ENCODE measurements around the gene C3orf33. TPM values are rescaled to one million over a fixed set of nuclear protein-coding genes. Genes with fewer than 3 reads are reported as not detected.
"Not testable (repeated sequence)": the region's sequence is repeated elsewhere in the genome, so short reads cannot be mapped to it uniquely, and the experiment has no call there.

Gene C3orf33
- total and polyA plus RNA-seq, 2 experiments from 2014 or later = 3.5 to 4.7 TPM

GRCh38 chr3:155828490-155829098, 22.5 kb upstream of the C3orf33 start:
- H3K9me3 Mint-ChIP-seq; H3K36me3 ChIP-seq (ENCODE audit: insufficient read depth); ATAC-seq: not testable (repeated sequence)

DNA sequence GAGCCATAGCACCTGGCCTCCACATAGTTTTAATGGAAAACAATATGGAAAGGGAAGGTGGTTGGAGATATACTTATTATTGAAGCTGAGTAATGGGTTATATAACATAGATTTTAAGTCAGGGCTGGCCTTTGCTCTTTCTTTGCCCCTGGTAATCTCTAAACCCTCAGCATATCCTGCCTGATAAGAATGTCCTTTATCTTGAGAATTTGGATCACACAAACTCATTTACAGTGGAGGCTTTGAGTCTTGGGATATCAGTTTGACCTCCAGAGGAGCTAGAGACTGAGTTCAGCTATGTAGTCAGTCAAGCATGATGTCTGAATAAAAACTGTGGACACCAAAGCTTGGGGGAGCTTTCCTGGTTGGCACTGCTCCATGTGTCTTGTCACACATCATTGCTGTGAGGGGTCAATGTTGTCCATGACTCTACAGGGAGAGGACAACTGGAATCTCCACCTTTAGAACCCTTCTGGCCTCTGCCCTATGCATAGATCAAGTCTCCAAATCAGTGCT, 9.0 kb upstream of the C3orf33 start:
- Histone ChIP-seq H3K9me2 (ENCODE audit: insufficient read depth) (no peaks in the 10 kb centered on the region), H3K4me2 (no peak overlapping the region), H3K4me3 (no peak overlapping the region), H4K20me1 (replicated peaks; ENCODE audit: insufficient read depth) (no peaks in the 10 kb centered on the region), H3K27me3 (ENCODE audit: insufficient read depth) (no peaks in the 10 kb centered on the region), H3K27ac (ENCODE audit: low read depth) (no peak overlapping the region), H3K4me1 (ENCODE audit: insufficient read depth) (no peaks in the 10 kb centered on the region), H3K79me2 (replicated peaks; ENCODE audit: insufficient read depth) (no peaks in the 10 kb centered on the region), H3K36me3 (ENCODE audit: insufficient read depth) (no peaks in the 10 kb centered on the region), H2AFZ (no peak overlapping the region), H3F3A (replicated peaks; ENCODE audit: low read depth) (no peaks in the 10 kb centered on the region; the same call in 1 of the 2 replicates)
- Mint-ChIP-seq H3K4me3 (no peak overlapping the region), H3K27me3 (ENCODE audit: insufficient read depth, low read depth, poor library complexity) (peaks cover 5% of the 10 kb centered on the region), H3K9me3 (no peaks in the 10 kb centered on the region), H3K4me1 (no peaks in the 10 kb centered on the region), H3K27ac (no peak overlapping the region; the same call in 1 of the 2 replicates), H3K36me3 (ENCODE audit: low read depth) (no peaks in the 10 kb centered on the region)
- no peak for ATAC-seq
- peak; percentile 7 for DNase-seq (ENCODE audit: low spot score)
- TF ChIP-seq EZH2phosphoT487 (IDR thresholded peaks at IDR 0.05; ENCODE audit: unreplicated experiment) = no peak
- TF ChIP-seq NANOG (IDR thresholded peaks at IDR 0.05; ENCODE audit: borderline replicate concordance) = no peak
- TF ChIP-seq, protein P1, sequence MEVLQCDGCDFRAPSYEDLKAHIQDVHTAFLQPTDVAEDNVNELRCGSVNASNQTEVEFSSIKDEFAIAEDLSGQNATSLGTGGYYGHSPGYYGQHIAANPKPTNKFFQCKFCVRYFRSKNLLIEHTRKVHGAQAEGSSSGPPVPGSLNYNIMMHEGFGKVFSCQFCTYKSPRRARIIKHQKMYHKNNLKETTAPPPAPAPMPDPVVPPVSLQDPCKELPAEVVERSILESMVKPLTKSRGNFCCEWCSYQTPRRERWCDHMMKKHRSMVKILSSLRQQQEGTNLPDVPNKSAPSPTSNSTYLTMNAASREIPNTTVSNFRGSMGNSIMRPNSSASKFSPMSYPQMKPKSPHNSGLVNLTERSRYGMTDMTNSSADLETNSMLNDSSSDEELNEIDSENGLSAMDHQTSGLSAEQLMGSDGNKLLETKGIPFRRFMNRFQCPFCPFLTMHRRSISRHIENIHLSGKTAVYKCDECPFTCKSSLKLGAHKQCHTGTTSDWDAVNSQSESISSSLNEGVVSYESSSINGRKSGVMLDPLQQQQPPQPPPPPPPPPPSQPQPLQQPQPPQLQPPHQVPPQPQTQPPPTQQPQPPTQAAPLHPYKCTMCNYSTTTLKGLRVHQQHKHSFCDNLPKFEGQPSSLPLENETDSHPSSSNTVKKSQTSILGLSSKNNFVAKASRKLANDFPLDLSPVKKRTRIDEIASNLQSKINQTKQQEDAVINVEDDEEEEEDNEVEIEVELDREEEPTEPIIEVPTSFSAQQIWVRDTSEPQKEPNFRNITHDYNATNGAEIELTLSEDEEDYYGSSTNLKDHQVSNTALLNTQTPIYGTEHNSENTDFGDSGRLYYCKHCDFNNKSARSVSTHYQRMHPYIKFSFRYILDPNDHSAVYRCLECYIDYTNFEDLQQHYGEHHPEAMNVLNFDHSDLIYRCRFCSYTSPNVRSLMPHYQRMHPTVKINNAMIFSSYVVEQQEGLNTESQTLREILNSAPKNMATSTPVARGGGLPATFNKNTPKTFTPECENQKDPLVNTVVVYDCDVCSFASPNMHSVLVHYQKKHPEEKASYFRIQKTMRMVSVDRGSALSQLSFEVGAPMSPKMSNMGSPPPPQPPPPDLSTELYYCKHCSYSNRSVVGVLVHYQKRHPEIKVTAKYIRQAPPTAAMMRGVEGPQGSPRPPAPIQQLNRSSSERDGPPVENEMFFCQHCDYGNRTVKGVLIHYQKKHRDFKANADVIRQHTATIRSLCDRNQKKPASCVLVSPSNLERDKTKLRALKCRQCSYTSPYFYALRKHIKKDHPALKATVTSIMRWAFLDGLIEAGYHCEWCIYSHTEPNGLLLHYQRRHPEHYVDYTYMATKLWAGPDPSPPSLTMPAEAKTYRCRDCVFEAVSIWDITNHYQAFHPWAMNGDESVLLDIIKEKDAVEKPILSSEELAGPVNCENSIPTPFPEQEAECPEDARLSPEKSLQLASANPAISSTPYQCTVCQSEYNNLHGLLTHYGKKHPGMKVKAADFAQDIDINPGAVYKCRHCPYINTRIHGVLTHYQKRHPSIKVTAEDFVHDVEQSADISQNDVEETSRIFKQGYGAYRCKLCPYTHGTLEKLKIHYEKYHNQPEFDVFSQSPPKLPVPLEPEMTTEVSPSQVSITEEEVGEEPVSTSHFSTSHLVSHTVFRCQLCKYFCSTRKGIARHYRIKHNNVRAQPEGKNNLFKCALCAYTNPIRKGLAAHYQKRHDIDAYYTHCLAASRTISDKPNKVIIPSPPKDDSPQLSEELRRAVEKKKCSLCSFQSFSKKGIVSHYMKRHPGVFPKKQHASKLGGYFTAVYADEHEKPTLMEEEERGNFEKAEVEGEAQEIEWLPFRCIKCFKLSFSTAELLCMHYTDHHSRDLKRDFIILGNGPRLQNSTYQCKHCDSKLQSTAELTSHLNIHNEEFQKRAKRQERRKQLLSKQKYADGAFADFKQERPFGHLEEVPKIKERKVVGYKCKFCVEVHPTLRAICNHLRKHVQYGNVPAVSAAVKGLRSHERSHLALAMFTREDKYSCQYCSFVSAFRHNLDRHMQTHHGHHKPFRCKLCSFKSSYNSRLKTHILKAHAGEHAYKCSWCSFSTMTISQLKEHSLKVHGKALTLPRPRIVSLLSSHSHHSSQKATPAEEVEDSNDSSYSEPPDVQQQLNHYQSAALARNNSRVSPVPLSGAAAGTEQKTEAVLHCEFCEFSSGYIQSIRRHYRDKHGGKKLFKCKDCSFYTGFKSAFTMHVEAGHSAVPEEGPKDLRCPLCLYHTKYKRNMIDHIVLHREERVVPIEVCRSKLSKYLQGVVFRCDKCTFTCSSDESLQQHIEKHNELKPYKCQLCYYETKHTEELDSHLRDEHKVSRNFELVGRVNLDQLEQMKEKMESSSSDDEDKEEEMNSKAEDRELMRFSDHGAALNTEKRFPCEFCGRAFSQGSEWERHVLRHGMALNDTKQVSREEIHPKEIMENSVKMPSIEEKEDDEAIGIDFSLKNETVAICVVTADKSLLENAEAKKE (CRISPR knock-in tag; IDR thresholded peaks at IDR 0.05) = no peak
- no peak for TF ChIP-seq ZNF331 (CRISPR knock-in tag; IDR thresholded peaks at IDR 0.05; ENCODE audit: low read depth)
- no peak for TF ChIP-seq REST (IDR thresholded peaks at IDR 0.05; ENCODE audit: unreplicated experiment)
- no peak for TF ChIP-seq JUNB (IDR thresholded peaks at IDR 0.05; ENCODE audit: unreplicated experiment)
- TF ChIP-seq POLR2AphosphoS5 (IDR thresholded peaks at IDR 0.05; ENCODE audit: low read depth) = no peak
- TF ChIP-seq ZNF114 (CRISPR knock-in tag; IDR thresholded peaks at IDR 0.05) = no peak
- TF ChIP-seq EZH2 (IDR thresholded peaks at IDR 0.05; ENCODE audit: low read depth, unreplicated experiment) = no peak
- TF ChIP-seq, protein P2, sequence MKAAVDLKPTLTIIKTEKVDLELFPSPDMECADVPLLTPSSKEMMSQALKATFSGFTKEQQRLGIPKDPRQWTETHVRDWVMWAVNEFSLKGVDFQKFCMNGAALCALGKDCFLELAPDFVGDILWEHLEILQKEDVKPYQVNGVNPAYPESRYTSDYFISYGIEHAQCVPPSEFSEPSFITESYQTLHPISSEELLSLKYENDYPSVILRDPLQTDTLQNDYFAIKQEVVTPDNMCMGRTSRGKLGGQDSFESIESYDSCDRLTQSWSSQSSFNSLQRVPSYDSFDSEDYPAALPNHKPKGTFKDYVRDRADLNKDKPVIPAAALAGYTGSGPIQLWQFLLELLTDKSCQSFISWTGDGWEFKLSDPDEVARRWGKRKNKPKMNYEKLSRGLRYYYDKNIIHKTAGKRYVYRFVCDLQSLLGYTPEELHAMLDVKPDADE (IDR thresholded peaks at IDR 0.05) = no peak
- TF ChIP-seq CREB1 (CRISPR knock-in tag; IDR thresholded peaks at IDR 0.05; ENCODE audit: low read depth) = no peak

More at GRCh38 chr3:155828490-155829098, 22.5 kb upstream of the C3orf33 start:
- H3K79me2 ChIP-seq (replicated peaks; ENCODE audit: insufficient read depth); H3K27me3 Mint-ChIP-seq (ENCODE audit: insufficient read depth, low read depth, poor library complexity); H3K4me3 ChIP-seq; H2AFZ ChIP-seq; H3K4me1 Mint-ChIP-seq; H3K27ac ChIP-seq (ENCODE audit: low read depth); H3K27me3 ChIP-seq (ENCODE audit: insufficient read depth); H3K9me2 ChIP-seq (ENCODE audit: insufficient read depth); H3K4me1 ChIP-seq (ENCODE audit: insufficient read depth); H3K27ac Mint-ChIP-seq; DNase-seq (ENCODE audit: low spot score); H4K20me1 ChIP-seq (replicated peaks; ENCODE audit: insufficient read depth); H3K4me2 ChIP-seq; H3F3A ChIP-seq (replicated peaks; ENCODE audit: low read depth); H3K4me3 Mint-ChIP-seq: not testable (repeated sequence)
- peaks cover 13% of the 10 kb centered on the region; the same call in 2 of the 3 replicates for H3K36me3 Mint-ChIP-seq (ENCODE audit: low read depth)

Measured in GM23338 (cell line).